Panc1 (cell line): ENCODE results near the gene MGMT.

Experiments
- CTCF ChIP-seq: fragments of 450-650 bp; IDR thresholded peaks from 2 replicates; pipeline ENCODE4 v1.5.1; 2017; ENCODE audit warnings: mild to moderate bottlenecking
- POLR2AphosphoS5 ChIP-seq: IDR thresholded peaks from 2 replicates; pipeline ENCODE4 v1.6.1; 2012; ENCODE audit warnings: mild to moderate bottlenecking, low read depth, low read length, moderate library complexity
- SIN3A ChIP-seq: IDR thresholded peaks from 2 replicates; pipeline ENCODE4 v1.6.1; 2012; ENCODE audit warnings: low read depth, mild to moderate bottlenecking, low read length, moderate library complexity, borderline replicate concordance; ENCODE audit not compliant: insufficient read depth
- TCF7L2 ChIP-seq: IDR thresholded peaks from 2 replicates; pipeline ENCODE4 v1.6.1; 2011; ENCODE audit warnings: mild to moderate bottlenecking, low read depth, low read length, inconsistent platforms

- TF ChIP-seq CTCF = no peak
- TF ChIP-seq POLR2AphosphoS5 = no peak
- TF ChIP-seq SIN3A = no peak
- TF ChIP-seq TCF7L2 = no peak
These were observed 342.4 kb downstream of the MGMT start for GRCh38 chr10:129809431-129809830.
